SU-DHL-6 (cell line): ENCODE data around the gene FITM1.

Source experiments
- EZH2phosphoT487 ChIP-seq: fragments of 200-600 bp; sonication (generic), shearing (Covaris generic); conservative IDR thresholded peaks from 2 replicates; pipeline ENCODE4 v1.6.1; 2018; ENCODE audit warnings: mild to moderate bottlenecking, antibody characterized with exemption, low read length, moderate library complexity, mixed read lengths
- TF ChIP-seq, protein P1 (sequence below): fragments of 200-600 bp; sonication (generic); IDR thresholded peaks from one replicate; pipeline ENCODE4 v1.5.1; 2017; ENCODE audit warnings: antibody characterized with exemption, mild to moderate bottlenecking, low read length, moderate library complexity; ENCODE audit not compliant: insufficient read depth, poor library complexity, severe bottlenecking

DNA sequence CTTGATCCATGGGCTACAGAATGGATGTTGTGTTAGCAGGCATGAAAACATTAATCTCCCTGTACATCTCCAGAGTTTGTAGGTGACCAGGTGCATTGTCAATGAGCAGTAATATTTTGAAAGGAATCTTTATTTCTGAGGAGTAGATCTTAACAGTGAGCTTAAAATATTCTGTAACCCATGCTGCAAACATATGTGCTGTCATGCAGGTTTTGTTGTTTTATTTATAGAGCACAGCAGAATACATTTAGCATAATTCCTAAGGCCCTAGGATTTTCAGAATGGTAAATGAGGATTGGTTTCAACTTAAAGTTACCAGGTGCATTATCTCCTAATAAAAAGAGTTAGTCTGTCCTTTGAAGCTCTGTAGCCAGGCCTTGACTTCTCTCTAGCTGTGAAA is 3.5 kb upstream of the FITM1 start:
- TF ChIP-seq, protein P1, sequence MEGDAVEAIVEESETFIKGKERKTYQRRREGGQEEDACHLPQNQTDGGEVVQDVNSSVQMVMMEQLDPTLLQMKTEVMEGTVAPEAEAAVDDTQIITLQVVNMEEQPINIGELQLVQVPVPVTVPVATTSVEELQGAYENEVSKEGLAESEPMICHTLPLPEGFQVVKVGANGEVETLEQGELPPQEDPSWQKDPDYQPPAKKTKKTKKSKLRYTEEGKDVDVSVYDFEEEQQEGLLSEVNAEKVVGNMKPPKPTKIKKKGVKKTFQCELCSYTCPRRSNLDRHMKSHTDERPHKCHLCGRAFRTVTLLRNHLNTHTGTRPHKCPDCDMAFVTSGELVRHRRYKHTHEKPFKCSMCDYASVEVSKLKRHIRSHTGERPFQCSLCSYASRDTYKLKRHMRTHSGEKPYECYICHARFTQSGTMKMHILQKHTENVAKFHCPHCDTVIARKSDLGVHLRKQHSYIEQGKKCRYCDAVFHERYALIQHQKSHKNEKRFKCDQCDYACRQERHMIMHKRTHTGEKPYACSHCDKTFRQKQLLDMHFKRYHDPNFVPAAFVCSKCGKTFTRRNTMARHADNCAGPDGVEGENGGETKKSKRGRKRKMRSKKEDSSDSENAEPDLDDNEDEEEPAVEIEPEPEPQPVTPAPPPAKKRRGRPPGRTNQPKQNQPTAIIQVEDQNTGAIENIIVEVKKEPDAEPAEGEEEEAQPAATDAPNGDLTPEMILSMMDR = no peak
- no peak for TF ChIP-seq EZH2phosphoT487
